Left colon (tissue), 2 donors: ENCODE data around the gene TARBP1. TPM values are rescaled to one million over a fixed set of nuclear protein-coding genes. Genes with fewer than 3 reads are reported as not detected.
A peak's percentile ranks its signal among the peaks of the same experiment; 100 is the strongest.
"Not testable (repeated sequence)": the region's sequence is repeated elsewhere in the genome, so short reads cannot be mapped to it uniquely, and the experiment has no call there.

Source experiments
- ATAC-seq: fragments of 200-7000 bp; cut with Tn5 transposase; one replicate; pipeline ENCODE4 v1.9.1; 2020; ENCODE audit warnings: mild to moderate bottlenecking, moderate library complexity
- DNase-seq, 2 donors: peaks; one replicate each; pipeline ENCODE4 v3.0.0-alpha.2; 2020
- intact Hi-C, 2 donors: fragments of 100-400 bp; cut with DNase I in 1 of 2; cut with micrococcal nuclease in 1 of 2; formaldehyde crosslinking; loops; one replicate each; pipeline versions ENCODE4 v1.11.2 to v1.14.0; 2022; cut with DNase I, micrococcal nuclease
- long read RNA-seq: library from polyadenylated mRNA; unstranded; transcript quantifications from one replicate; pipeline ENCODE4 v2.0.0, GENCODE V29; 2021
- total RNA-seq, 2 donors: library from RNA; stranded (reverse); fragmentation: NEBNext Ultra II Directional; extraction: Animal tissue kit (Norgen Biotek cat#: 25700); gene quantifications; one replicate each; pipeline ENCODE4 v1.2.1, GENCODE V29; 2021
- donor health status: DM: no; HTN: no; CAD: no.
- donor health status: DM: yes; HTN: yes; CAD: no.

Gene TARBP1, protein sequence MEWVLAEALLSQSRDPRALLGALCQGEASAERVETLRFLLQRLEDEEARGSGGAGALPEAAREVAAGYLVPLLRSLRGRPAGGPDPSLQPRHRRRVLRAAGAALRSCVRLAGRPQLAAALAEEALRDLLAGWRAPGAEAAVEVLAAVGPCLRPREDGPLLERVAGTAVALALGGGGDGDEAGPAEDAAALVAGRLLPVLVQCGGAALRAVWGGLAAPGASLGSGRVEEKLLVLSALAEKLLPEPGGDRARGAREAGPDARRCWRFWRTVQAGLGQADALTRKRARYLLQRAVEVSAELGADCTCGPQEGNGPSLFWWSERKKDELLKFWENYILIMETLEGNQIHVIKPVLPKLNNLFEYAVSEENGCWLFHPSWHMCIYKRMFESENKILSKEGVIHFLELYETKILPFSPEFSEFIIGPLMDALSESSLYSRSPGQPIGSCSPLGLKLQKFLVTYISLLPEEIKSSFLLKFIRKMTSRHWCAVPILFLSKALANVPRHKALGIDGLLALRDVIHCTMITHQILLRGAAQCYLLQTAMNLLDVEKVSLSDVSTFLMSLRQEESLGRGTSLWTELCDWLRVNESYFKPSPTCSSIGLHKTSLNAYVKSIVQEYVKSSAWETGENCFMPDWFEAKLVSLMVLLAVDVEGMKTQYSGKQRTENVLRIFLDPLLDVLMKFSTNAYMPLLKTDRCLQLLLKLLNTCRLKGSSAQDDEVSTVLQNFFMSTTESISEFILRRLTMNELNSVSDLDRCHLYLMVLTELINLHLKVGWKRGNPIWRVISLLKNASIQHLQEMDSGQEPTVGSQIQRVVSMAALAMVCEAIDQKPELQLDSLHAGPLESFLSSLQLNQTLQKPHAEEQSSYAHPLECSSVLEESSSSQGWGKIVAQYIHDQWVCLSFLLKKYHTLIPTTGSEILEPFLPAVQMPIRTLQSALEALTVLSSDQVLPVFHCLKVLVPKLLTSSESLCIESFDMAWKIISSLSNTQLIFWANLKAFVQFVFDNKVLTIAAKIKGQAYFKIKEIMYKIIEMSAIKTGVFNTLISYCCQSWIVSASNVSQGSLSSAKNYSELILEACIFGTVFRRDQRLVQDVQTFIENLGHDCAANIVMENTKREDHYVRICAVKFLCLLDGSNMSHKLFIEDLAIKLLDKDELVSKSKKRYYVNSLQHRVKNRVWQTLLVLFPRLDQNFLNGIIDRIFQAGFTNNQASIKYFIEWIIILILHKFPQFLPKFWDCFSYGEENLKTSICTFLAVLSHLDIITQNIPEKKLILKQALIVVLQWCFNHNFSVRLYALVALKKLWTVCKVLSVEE (N-terminal part only)
- 10 to 100 TPM; 19.9 to 30.5 TPM for total RNA-seq
- long read RNA-seq, full-length matches to known transcripts: 2 of 9 reads
- long read RNA-seq, partial matches to known transcripts: 3 of 9 reads
- long read RNA-seq, other reads (novel, unspliced or antisense): 4 of 9 reads

DNA sequence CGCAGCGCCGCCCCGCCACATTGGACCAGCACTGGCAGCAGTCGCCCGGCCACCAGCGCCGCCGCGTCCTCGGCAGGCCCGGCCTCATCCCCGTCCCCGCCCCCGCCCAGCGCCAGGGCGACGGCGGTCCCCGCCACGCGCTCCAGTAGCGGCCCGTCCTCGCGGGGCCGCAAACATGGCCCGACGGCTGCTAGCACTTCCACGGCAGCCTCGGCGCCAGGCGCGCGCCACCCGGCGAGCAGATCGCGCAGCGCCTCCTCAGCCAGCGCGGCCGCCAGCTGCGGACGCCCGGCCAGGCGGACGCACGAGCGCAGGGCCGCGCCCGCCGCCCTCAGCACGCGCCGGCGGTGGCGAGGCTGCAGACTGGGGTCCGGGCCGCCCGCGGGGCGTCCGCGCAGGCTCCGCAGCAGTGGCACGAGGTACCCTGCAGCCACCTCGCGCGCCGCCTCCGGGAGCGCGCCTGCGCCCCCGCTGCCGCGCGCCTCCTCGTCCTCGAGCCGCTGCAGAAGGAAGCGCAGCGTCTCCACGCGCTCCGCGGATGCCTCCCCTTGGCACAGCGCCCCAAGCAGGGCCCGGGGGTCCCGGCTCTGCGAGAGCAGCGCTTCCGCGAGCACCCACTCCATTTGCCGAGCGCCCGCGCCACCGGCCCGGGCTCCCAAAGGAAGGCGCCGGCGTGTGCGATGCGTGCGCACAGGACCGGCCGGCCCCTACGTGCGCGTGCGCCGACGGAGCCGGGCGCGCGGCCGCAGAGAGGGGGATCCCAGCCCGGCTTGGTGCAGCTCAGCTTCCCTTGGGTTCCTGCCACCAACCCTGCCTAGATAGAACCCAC, at the start of gene TARBP1:
TSS of gene TARBP1 (minus strand) at position 699 of the 829 bp plus-strand sequence. CDS start at position 623, 76 bp downstream.
- ATAC-seq: peak; percentile 80
- peak; percentile 50 to 81 for DNase-seq
- intact Hi-C loops: no loop called here

DNA sequence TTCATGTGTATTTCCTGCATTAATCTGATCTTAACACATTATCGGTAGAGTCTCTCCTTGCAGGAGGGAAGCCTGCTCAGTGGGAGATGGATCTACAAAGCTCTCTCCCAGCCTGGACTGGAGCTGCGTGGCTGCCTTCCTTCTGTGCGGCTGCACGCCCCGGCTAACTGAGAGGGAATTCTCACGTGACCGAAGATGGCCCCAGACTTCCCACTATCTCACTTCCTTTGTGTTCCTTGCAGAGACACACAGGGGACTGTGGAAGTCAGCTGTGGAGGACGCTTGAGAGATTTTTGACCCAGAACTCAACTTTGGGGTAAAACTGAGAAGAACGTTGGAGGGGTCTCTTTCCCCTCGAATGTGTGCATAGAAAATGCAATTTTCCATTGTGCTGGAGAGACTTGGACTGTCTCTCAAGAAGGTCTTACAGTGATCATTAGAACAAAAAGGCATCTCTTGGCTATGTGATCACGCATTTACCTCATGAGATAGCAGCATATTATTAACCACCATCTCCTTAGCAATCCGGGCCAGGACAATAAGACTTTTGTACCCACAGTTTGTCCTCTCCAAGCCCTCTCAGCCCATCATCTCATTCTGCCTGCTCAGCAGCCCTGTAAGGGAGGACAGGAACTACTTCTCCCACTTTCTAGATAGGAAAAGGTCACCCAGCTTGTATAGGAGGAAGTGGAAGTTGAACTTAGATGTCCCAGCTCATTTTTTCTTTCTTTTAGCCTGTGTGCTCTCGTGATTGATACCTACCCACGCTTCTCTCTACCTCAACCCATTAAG, 49.3 kb upstream of the TARBP1 start:
- no peak for ATAC-seq
- DNase-seq: no peak
- intact Hi-C loops: no loop called here

- ATAC-seq (no peak), DNase-seq (no peak)
- intact Hi-C loops: no loop called here
These were observed 48.4 kb upstream of the TARBP1 start for GRCh38 chr1:234527346-234527745.

DNA sequence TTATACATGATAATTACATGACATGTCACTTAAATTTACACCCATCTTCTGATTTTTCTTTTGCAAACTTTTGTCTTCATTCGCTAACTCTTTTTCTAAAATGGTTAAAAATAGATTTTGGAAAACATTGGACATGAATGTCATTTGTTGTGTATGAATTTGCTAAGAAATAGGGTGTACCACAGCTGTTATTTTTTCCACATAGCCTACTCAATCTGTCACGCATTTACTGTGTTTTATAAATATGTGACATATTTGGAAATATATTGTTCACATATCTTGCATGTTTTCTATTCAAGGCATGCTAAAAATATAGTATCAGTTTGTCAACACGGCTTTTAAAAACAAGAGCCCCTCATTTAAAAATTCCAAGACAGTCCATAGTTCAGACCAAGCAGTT, 47.9 kb upstream of the TARBP1 start:
- ATAC-seq (no peak), DNase-seq (no peak)
- intact Hi-C loops: no loop called here

GRCh38 chr1:234525099-234525799, 46.3 kb upstream of the TARBP1 start:
- DNase-seq (no peak), ATAC-seq (no peak)
- intact Hi-C loops: no loop called here

GRCh38 chr1:234521836-234522235, 42.9 kb upstream of the TARBP1 start:
- intact Hi-C loops: no loop called here
- DNase-seq (no peak), ATAC-seq (no peak)

- DNase-seq (no peak), ATAC-seq (no peak)
- intact Hi-C loops: no loop called here
These were observed 42.2 kb upstream of the TARBP1 start for GRCh38 chr1:234520908-234521817.

DNA sequence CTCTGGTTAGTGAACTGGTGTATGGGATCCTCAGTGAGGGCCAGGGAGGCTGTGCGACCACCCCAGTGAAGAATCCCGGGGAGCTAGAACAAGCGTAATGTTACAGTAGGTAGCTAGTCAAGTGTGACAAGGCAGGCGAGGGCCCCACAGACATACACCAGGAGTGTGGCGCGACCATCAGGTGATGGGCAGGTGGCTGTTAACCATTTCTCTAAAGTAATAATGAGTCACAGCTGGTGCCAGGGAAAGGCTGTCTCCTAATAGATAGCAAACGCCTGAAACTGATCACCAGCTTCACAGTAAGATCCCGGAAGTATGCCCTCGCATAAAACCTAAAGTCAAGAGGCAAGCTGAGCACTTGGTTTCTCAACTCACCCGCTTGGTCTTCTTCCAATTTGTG, 40.5 kb upstream of the TARBP1 start:
- ATAC-seq (no peak), DNase-seq (no peak)
- intact Hi-C loops: no loop called here

DNA sequence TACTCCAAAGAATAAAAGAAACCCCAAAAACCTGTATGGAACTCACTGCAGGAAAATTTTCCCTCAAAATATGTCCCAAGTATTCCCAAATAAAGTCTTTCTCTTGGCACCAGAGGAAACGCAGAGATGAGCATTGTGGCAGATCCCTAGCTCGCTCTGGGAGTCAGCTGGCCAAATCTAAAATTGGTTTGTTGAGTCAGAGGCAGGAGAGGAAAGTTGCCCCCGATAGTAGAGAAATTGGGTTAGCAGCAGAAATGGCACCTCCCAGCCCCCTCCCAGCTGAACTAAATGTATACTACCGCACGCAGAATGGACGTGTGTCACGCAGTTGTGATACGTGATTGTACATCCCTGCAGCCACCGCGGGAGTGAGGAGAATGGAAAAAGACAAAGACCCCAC, 39.9 kb upstream of the TARBP1 start:
- DNase-seq: no peak
- intact Hi-C loops: no loop called here
- no peak for ATAC-seq

DNA sequence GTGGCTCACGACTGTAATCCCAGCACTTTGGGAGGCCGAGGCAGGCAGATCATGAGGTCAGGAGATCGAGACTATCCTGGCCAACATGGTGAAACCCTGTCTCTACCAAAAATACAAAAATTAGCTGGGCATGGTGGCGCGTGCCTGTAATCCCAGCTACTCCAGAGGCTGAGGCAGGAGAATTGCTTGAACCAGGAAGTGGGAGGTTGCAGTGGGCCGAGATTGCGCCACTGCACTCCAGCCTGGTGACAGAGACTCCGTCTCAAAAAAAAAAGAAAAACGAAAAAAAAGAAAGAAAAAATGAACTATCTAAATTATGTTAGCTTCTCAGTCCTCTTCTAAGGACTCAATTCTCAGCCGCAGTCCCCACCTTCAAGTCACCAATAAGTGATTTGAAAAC, 39.1 kb upstream of the TARBP1 start:
- ATAC-seq, DNase-seq, intact Hi-C loops: not testable (repeated sequence)

DNA sequence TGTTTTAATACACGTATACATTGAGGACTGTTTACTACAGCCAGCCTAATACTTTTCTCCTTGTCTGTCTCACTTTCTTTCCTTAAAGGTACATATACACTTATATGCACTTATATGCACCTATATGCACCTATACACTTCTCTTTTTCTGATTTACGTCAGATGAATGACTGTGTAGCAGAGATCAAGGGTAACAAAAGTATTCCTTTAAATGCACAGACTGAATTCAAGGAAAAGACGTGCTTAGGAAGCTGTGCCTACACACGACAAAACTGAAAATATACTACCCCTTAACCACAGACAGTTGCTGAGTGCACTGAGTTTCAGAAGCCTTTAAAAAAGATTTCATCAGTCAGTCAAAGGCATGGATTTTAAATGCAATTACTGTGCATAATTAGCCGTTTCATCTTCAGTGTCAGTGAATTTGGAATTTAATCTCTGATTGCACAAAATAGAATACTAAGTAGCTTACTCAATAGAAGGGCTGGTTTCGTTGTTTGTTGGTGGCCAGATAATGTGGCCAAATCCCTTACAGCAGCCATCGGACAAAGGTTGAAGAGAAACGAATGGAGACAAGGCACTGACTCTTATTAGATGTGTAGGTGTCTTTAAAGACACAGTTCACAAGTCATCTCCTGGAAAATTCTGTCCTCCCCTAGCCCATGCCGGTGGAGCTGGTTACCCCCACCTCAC, 38.3 kb upstream of the TARBP1 start:
- ATAC-seq (no peak), DNase-seq (no peak)

DNA sequence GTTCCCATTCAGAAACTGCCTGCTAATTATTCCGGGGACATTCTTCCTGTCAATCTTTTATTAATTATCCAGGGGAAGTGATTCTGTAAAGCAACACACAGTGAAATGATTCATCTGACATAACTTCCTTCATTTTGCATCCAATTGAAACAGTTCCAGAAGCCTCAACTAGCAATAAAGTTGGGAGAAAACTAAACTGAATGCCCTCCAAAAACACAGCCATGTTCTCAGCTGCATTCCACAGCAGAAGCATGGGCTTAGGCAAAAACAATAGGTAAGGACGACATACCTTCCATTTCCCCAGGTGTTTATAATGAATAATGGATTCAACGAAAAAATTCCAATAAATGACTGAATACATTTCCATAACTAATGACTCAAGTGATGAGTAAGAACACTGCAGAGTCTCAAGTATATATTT, 36.9 kb upstream of the TARBP1 start:
- DNase-seq: no peak
- no peak for ATAC-seq
- intact Hi-C loops: no loop called here

More for the DNA sequence above, 38.3 kb upstream of the TARBP1 start:
- intact Hi-C loops: no loop called here

DNA sequence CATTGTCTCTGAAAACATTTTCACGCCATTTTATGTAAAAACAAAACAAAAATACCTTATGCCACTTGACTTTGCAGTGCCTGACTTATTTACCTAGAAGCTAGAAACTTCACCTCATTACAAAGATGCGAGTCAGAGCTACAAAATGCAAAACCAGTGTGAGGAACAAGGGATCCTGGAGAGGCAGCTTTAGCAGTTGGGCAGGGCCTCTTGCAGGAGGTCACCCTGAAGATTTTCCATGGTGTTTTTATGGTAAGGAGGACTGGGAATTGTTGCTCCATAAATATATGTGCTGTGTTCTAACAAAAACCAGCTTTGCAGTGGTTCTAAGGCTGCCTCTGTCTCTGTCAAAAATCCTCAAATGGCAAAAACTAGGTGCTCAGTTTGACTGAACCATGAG, 36.4 kb upstream of the TARBP1 start:
- ATAC-seq (no peak), DNase-seq (no peak)
- intact Hi-C loops: no loop called here

- DNase-seq: no peak
- intact Hi-C loops: no loop called here
- no peak for ATAC-seq
These were observed 33.5 kb upstream of the TARBP1 start for GRCh38 chr1:234512451-234512861.
